ENCODE measurements around the gene LRR1.
"Not testable (repeated sequence)": the region's sequence is repeated elsewhere in the genome, so short reads cannot be mapped to it uniquely, and the experiment has no call there.

The LRR1 gene

DNA sequence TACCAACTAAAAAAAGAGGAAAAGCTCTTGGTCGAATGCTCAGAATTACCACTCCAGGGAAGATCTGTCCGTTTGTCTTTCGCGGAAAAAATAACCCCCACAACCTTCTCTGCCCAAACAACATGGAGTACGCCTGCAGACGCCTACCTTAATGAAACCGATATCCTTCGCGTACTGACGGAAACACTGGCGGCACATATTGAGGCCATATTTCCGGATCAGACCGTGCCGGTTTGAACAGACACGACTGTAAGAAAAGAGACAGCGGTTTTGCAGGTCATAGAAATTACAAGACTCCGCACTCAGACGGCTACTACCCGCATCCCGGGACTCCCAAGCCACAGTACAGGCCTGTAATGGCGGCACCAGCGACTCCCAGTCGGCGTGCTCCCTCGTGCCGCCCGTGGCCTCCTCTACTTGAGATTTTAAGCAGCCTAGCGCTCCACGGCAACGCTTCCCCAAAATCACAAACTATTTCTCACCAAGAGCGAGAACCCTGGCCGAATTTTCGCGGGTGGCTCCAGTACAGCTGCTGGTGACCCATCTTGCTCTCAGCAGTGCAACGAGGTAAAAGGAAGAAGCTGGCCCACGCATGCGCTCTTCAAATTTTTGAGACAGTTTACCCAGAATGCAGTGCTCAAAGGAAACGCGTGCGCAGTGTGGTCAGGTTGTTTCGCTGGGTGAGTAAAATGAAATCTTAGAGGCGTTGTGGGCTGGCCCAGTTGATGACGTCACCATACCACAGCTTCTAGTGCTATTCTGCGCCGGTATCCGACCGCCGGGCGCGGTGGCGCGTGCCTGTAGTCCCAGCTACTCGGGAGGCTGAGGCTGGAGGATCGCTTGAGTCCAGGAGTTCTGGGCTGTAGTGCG lies 12.7 kb upstream of the LRR1 start, which contains the start of gene RPS29:
TSS of gene RPS29 (minus strand) at position 578 of the 870 bp plus-strand sequence. CDS start at position 544, 34 bp downstream.
- DNase-seq = peak; percentile 99

DNA sequence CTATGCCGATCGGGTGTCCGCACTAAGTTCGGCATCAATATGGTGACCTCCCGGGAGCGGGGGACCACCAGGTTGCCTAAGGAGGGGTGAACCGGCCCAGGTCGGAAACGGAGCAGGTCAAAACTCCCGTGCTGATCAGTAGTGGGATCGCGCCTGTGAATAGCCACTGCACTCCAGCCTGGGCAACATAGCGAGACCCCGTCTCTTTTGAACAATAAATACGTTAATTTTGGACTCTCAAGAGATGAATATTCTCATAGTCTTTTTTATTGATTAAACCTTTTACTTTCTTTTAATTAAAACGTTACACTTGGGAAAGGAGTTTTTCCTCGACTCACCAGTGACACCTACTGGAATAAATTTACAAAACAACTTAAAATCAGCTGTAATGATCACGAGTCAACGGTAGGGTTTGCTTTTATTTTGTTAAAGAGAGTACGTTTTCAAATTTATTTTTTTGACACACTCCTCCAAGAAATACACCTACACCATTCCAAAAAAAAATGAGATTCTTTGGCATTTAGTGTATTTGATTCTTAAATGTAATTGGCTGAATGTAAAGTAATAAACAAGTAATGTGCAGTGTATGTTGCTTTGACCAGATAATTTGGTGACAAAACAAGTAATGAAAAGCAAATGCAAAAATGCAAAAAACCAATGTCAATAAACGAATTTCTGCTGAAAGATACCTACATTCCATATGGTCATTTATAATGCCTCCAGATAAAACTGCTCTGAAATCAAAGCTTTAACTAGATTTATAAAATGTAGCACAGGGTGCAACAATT lies 11.9 kb upstream of the LRR1 start:
- peak; percentile 79 for DNase-seq

DNA sequence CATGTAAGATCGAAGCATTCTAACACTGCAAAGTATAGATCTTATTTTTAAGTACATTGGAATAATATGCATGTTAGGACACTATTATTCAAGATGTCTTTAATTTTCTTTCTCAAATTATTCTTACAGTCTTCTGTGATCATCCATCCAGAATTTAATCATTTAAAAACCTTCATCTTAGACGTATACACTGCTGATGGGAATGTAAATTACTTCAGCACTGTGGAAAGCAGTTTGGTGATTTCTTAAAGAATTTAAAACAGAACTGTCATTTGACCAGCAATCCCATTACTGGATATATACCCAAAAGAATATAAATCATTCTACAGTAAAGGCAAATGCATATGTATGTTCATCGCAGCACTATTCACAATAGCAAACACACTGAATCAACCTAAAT lies 9.4 kb upstream of the LRR1 start:
- DNase-seq = no peak

DNA sequence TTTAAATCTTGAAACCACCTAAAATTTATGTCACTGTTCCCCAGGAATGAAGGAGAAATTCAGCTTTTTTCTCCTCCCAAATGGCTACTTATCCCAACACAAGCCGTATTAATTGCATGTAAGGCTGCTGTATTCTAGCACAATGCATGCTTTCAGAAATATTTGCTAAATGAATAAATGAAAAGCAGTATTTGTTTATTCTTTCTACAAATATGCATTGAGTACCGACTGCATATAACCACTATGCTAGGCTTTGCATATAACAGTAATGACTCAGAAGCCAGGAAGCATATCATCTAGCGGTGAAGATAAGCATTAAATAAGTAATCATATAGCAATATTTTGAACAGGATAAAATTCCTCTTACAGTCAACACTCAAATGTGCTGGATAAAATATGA lies 5.7 kb upstream of the LRR1 start:
- DNase-seq = peak; percentile 63

DNA sequence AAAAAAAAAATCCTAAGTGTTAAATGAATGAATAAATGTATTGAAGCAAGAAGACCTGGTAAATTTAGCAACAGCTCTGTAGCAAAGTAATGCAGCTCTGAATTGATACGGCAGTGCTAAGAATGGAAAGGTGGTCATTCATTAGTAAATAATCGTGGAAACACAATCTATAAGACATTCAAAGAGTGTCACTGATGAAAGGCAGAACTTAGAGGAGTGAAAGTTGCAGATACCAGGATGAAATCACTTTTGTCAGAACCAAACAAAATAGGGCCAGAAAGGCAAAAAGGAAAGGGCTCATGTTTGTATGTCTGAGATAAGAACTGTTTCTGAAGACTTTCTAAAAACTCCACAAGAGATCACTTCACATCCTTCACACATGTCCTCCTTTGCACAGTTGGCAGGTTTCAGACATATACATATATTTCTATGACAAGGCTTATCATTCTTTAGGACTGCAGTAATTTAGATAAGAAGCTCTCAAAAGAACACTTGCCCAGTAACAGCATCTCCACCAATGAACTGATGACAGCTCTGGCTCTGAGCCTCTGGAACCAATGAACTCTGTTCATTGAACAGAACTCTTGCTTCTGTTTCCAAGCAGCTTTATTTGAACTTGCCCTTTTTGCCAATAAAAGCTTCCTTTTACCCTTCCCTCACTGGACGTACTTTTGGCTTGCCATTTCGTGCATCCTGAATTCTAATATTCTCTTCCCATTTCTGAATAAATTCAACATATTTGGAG lies 4.2 kb upstream of the LRR1 start:
- DNase-seq = no peak

DNA sequence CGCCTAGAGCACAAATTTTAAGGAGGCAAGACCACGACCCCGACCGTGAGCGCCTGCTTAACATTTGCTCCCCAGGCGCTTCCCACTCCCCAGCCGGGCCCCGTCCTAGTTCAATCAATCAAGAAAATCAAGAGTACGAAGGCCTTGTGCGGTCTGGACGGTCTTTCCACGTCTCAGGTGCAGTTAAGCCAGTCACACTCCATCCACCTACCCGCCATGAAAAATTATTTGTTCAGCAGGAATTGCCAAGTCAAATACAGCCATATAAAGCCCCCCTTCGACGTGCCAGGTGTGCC lies 603 bp upstream of the LRR1 start:
- no peak for DNase-seq

DNA sequence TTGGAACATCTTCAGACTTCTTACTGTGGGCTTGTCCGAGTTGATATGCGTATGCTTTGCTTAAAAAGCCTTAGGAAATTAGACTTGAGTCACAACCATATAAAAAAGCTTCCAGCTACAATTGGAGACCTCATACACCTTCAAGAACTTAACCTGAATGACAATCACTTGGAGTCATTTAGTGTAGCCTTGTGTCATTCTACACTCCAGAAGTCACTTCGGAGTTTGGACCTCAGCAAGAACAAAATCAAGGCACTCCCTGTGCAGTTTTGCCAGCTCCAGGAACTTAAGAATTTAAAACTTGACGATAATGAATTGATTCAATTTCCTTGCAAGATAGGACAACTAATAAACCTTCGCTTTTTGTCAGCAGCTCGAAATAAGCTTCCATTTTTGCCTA lies 8.8 kb downstream of the LRR1 start:
- DNase-seq = no peak

DNA sequence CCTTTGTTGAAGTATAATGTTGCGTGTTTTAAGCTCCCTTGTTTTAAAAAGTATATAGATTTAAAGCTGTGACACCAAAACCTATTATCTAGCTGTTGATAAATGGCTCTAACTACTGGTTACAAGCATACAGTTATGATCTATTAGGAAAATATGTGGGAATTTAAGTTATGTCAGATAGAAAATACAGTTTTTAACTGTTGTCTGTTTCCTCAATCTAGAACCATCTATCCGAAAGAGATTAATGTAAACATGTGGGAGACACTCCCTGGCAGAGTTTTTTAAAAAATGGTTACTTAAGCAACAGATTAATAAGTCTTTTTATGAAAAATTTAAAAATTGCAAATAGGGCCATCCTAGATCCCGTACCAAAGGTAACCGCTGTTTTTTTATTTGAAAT lies 13.5 kb downstream of the LRR1 start:
- DNase-seq = no peak

DNA sequence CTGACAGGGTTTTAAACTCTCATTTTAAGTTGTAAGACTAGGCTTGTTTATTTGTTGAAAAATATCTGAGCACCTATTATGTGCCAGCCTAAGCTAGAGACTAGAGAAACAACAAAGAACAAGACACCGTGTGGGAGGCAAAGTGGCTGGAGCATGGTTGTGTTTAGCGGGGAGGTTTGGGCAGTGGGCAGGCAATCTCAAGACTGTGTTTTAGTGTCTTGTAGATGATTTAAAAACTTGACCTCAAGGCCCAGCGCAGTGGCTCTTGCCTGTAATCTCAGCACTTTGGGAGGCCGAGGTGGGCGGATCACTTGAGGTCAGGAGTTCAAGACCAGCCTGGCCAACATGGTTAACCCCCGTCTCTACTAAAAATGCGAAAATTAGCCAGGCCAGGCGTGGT lies 13.9 kb downstream of the LRR1 start:
- DNase-seq = no peak

DNA sequence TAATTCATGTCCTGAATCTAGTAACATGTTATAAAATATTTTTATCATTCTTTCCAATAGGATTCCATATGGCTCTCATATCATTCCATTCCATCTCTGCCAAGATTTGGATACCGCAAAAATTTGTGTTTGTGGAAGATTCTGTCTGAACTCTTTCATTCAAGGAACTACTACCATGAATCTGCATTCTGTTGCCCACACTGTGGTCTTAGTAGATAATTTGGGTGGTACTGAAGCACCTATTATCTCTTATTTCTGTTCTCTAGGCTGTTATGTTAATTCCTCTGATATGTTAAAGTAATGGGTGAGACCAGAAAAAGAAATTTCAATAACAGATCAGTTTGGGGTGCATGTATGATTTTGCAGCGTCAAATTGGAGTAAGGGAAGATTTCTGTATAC lies 15.5 kb downstream of the LRR1 start:
- no peak for DNase-seq

DNA sequence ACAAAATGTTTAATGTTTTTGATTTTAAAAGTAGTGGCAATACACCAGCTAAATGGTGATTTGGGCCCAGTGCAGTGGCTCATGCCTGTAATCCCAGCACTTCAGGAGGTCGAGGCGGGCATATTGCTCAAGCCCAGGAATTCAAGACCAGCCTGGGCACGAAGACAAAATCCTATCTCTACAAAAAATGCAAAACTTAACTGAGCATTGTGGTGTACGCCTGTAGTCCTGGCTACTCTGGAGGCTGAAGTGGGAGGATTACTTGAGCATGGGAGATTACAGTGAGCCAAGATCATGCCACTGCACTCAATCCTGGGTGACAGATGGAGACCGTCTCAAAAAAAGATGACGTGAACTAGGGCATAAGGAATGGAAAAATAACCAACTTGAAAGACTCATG lies 17.0 kb downstream of the LRR1 start:
- DNase-seq = no peak

DNA sequence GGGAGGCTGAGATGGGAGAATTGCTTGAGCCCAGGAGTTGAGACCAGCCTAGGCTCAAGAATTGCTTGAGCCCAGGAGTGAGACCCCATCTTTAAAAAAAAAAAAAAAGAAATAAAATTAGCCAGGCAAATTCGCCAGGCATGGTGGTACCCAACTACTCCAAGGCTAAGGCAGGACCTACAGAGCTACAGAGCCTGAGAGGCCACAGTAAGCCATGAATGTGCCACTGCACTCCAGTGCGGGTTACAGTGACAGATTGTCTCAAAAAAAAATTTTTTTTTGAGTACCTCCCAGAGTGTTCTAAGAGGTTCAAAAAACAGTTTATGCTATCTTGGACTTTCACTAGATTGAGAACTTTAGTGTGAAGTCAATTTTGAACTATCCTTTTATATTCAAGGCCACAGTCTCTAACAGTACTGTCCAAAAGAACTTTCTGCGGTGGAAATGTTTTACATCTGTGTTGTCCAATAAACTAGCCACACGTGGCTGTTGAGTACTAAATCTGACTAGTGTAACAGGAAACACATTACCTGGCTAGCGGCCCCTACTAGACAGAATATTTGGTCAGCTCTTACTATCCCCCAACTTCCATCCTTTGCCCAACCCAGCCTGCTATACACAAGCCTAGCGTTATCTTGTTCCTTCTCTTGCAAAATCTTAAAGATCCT lies 19.2 kb downstream of the LRR1 start:
- DNase-seq = no peak

DNA sequence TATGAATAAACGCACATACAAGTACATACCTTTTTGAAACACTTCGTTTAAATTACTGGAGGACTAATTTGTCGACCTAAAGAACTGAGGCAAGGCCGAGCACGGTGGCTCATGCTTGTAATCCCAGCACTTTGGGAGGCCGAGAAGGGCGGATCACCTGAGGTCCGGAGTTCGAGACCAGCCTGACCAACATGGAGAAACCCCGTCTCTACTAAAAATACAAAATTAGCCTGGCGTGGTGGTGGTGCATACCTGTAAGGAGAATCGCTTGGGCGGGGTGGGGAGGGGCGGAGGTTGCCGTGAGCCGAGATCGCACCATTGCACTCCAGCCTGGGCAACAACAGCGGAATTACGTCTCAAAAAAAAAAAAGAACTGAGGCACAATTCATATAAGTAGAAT lies 20.5 kb downstream of the LRR1 start:
- DNase-seq = not testable (repeated sequence)

DNA sequence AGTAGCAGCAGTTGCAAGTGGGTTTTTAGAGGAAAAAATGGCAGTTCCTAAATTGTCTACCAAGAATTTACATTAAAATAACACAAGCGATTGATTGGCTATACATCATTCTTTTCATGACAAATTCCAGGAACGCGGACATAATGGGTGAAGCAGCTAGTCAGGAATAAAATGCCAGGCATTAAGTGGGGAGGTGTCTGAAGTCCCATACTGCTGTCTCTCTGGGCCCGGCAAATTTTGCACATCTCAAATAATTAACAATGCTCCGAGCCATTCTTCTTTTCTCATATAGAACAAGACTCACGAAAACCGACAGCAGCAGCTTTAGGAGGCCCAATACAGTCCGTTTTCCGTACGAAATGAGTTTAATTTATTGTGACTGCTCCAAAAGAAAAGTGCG lies 21.0 kb downstream of the LRR1 start:
- no peak for DNase-seq

DNA sequence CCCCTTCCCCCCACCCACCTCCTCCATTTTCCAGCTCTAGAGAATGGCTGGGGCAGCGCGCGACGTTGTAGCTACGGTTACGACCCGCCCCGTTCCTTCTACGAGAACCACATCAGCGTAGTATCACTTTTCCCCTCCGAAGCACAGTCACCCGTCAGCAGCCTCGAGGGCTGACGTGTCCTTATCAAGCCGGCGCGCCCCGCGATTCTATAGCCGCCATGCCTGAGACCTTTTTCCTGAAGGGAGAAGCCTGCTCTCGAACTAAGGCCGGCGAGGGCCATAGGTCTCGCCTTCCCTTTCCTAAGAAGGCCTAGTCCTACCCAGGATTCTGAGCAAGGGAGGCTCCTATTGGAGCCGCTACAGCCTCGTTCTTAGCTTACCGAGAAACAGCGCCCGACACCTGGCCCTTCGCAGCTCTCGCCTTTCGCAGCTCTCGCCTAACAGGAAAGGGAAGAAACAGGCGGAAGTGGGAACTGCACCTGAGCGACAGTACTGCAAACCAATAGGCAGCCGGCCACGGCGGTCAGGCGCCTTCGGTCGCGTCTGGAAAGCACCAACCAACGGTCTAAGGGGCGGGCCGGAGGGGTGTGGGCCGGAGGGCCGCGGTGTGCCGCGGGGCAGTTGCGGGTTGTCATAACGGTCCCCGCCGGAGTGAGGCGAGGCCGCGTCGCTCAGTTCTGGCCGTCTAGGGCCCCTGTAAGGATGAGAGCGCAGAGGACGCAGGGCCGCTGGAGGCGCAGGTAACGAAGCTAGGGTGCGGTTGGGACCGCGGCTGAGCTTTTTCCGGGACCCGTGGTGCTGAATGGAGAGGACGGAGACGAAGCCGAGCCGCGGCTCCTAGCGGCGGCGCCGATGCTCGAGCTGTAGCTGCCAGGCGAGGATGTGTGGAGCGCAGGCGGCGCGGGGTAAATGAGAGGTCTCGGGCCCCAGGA lies 21.7 kb downstream of the LRR1 start, which contains the start of the genes MGAT2 and RPL36AL:
TSS of gene MGAT2 (plus strand) at position 618 of the 932 bp plus-strand sequence. CDS start 470 bp downstream, outside the sequence.
TSS of gene RPL36AL (minus strand) at position 445 of the 932 bp plus-strand sequence. CDS start 1,522 bp downstream, outside the sequence.
- peak; percentile 99 for DNase-seq

DNA sequence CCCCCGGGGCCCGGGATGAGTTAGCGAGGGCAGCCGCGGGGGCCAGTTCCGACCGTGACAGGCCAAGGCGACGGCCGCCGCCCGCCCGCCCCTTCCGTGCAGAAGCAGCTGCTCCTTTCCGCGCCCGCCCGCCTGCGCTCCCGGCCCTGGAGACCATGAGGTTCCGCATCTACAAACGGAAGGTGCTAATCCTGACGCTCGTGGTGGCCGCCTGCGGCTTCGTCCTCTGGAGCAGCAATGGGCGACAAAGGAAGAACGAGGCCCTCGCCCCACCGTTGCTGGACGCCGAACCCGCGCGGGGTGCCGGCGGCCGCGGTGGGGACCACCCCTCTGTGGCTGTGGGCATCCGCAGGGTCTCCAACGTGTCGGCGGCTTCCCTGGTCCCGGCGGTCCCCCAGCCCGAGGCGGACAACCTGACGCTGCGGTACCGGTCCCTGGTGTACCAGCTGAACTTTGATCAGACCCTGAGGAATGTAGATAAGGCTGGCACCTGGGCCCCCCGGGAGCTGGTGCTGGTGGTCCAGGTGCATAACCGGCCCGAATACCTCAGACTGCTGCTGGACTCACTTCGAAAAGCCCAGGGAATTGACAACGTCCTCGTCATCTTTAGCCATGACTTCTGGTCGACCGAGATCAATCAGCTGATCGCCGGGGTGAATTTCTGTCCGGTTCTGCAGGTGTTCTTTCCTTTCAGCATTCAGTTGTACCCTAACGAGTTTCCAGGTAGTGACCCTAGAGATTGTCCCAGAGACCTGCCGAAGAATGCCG lies 22.6 kb downstream of the LRR1 start:
- DNase-seq = peak; percentile 63

DNA sequence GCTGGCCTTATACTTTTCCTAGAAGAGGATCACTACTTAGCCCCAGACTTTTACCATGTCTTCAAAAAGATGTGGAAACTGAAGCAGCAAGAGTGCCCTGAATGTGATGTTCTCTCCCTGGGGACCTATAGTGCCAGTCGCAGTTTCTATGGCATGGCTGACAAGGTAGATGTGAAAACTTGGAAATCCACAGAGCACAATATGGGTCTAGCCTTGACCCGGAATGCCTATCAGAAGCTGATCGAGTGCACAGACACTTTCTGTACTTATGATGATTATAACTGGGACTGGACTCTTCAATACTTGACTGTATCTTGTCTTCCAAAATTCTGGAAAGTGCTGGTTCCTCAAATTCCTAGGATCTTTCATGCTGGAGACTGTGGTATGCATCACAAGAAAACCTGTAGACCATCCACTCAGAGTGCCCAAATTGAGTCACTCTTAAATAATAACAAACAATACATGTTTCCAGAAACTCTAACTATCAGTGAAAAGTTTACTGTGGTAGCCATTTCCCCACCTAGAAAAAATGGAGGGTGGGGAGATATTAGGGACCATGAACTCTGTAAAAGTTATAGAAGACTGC lies 23.4 kb downstream of the LRR1 start:
- no peak for DNase-seq

DNA sequence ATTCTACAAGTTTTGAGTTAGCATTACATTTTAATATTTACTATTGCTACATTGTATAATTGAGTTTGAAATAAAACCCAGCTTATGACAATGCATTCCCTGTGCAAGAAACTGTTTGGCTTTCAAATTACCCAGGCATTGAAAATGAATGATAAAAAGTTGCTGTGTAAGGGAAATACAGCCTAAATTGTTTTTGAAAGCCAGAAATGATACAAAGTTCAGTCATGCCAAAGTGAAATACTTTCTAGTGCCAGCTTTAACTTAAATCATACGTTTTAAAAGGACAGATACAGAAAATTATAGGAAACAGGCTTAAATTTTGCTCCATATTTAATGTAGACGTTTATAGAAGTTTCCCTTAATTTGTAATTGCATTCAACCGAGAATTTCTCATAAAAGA lies 24.6 kb downstream of the LRR1 start:
- DNase-seq = no peak

DNA sequence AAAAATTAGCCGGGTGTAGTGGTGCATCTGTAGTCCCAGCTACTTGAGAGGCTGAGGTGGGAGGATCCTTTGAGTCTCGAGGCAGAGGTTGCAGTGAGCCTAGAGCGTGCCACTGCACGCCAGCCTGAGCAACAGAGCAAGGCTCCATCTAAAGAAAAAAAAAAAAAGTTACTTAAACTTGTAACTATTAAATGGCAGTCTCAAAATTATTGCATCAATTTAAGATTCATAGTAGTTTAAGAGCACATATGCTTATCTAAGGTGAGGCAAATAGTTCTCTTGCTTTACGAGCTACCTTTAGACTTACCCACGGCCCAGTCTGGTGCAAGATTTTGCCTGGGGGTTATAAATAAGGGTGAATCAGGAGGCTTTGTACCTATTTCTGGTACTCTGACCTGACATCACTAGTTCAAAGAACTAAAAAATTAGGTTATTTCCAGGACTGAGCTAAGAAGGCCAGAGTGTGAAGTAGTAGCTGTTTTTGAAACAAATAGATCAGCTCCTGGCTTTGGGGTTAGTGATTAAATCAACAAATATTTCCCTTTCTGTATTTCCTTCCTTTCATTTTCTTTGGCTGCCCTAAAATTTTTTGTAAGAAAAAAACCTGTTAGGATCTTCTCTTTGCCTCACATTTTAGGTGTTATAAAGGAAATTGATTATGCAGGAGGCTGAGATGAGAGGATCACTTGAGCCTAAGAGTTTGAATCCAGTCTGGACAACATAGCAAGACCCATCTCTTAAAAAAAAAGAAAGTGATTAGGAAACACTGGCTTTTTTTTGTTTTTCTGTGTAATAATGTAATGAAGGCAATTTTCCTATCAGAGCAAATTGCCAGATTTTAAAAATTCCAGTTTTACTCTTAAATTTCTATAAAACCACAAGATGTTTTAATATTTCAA lies 25.4 kb downstream of the LRR1 start:
- DNase-seq = no peak
